NCI-H2196 (cell line): ENCODE measurements around the gene HMX2.
"Not testable (repeated sequence)": the region's sequence is repeated elsewhere in the genome, so short reads cannot be mapped to it uniquely, and the experiment has no call there.

ENCODE experiments used
- DNase-seq: peaks from one replicate; lab custom pipeline; 2025; ENCODE audit not compliant: unreplicated experiment; lab: John Stamatoyannopoulos, UW

Gene HMX2

DNA sequence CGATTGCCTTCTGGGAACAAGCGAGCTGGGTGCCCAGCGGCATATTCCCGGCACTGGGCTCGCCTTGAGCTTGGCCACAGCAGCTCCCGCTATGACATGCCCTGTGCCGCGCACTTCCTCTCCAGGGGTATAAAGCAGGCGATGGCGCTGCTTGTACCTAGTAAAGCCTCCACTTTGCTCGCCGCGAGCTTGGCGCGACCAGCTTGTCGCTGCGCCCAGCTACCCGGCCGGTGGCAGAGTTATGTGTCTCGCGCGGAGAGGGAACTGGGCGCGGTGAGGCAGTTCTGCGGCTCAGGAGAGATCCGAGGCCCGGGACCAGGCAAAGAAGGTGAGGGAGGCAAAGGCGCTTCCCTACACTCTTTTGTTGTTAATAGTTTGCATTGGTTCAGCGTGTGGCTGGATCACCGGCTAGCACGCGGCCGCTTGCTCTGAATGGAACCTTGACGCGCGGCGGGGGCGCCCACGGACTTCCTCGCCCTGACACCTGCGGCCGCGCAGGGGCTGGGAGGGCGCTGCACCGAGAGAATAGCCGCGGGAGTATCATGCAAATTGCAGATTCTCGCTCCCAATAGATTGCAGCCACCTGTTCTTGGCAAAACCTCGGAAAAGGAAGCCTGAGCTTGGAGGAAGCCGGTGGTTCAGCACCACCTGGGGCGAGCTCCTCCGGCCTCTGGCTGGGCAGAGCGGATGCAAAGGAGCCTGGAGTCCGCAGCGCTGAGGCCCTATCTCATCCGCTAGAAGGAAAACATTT is 3.2 kb downstream of the HMX2 start:
- no peak for DNase-seq

DNA sequence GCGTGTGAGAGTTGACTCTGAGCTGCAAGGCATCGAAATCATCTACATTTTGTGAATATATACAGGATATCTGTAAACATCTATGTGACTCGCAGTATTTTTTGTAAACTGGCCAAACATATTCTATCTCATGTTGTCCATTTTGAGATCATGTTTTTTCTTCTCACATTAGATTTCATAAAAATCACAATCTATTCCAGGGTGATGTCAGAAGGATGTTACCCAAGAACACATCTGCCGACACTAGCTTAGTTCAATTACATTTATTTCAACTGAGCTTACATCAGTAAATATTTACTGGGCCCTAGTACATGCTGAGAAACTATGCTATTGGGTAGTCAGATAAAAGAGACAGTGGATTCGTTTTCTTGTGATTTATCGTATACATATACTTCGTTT is 3.8 kb downstream of the HMX2 start:
- DNase-seq = no peak

DNA sequence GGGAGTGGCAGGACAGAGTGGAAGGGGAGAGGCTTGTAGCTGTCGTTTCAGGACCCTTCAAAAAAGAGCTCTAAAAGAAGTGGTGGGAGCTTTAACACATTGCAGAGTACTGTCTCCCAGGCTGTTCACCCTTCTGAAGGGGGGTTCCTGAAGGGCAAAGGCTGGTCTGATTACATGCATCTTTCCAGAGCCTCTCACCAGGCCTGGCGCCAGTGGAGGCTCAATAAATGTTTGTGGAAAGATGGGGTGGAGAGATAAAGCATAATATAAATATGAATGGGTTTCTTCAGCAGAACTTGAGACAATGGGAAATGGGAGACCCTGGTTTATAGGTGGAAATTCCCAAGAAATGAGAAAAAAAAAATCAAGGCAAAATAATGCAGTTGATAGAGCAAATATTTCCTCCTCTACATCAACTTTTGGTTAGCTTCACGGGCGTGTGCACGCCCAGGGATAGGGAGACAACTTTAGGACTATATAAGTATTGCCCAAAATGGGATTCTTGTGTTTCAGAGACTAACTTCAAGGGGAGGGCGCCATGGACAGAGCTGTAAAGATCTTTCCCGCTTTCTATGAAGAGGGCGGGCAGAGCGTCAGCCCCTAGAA is 5.7 kb downstream of the HMX2 start:
- no peak for DNase-seq

DNA sequence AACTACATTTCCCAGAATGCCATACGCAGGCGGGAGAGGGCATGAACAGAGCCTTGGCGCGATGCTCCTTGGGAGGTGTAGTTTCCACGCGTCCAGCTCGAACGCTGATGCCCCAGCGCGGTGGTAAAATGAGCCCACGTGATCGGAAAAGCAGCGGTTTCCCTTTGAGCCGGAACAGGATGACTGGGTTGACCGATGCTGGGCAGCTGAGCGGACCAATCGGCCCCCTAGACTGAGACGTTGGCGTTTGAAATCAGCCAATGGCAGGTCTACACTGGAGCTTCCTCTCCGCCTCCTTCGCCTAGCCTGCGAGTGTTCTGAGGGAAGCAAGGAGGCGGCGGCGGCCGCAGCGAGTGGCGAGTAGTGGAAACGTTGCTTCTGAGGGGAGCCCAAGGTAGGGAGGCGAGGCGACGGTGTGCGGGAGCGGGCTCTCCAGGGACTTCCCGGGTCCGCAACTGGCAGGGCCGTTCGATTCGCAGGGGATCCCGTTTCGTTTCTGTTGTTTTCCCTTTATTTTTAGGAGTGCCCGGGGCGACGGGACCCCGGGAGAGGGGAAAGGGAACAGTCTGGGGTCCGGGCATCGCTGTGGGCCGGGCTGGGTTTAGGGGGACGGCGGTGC is 6.3 kb downstream of the HMX2 start, which contains the start of gene BUB3:
Gene BUB3 (plus strand): TSS at position 311 of the 619 bp plus-strand sequence. CDS start 516 bp downstream, outside the sequence.
- peak; percentile 94 for DNase-seq

- peak; percentile 17 for DNase-seq
Measured at GRCh38 chr10:123154711-123155505, 7.0 kb downstream of the HMX2 start.

DNA sequence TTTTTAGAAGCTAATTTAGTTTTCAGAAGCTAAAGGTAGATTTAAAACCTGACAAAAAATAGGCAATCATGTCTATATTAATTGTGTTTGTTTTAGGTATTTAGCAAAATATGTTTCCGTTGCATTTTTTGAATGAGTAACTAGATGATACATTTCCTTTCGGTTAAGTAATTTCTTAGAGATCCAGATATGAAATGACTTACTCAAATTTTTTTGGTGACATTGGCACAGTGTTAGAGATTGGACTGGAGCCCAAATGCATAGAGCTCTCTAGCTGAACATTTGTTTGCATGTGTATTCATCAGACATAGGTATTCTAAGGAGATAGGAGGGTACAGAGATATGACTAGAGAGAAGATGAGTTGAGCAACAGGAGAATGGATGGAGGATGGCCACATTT is 8.1 kb downstream of the HMX2 start:
- DNase-seq = no peak

DNA sequence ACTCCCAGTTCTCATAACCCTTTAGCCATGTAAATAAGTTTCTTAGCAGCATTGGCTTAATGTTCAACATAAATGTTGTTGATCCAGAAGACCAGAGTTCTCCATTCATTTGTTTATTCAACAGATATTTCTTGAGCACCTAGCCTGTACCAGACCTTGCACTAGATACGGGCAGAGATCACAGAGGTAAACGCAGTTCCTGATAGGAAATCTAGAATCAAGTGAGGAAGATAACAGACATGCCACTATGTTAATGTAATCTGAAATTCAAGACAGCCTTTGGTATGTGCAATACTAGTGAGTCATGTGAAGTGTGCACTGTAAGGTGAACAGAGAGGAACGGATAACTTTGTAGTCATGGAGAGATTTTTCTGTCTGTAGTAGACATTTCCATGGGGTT is 9.3 kb downstream of the HMX2 start:
- DNase-seq = no peak

- no peak for DNase-seq
Measured at GRCh38 chr10:123158682-123159081, 10.7 kb downstream of the HMX2 start.

GRCh38 chr10:123160311-123160980 is 12.5 kb downstream of the HMX2 start:
- no peak for DNase-seq

DNA sequence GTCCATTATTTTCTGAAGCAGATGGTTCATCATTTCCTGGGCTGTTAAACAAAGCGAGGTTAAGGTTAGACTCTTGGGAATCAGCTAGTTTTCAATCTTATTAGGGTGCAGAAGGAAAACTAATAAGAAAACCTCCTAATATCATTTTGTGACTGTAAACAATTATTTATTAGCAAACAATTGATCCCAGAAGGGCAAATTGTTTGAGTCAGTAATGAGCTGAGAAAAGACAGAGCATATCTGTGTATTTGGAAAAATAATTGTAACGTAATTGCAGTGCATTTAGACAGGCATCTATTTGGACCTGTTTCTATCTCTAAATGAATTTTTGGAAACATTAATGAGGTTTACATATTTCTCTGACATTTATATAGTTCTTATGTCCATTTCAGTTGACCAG is 16.4 kb downstream of the HMX2 start:
- no peak for DNase-seq

DNA sequence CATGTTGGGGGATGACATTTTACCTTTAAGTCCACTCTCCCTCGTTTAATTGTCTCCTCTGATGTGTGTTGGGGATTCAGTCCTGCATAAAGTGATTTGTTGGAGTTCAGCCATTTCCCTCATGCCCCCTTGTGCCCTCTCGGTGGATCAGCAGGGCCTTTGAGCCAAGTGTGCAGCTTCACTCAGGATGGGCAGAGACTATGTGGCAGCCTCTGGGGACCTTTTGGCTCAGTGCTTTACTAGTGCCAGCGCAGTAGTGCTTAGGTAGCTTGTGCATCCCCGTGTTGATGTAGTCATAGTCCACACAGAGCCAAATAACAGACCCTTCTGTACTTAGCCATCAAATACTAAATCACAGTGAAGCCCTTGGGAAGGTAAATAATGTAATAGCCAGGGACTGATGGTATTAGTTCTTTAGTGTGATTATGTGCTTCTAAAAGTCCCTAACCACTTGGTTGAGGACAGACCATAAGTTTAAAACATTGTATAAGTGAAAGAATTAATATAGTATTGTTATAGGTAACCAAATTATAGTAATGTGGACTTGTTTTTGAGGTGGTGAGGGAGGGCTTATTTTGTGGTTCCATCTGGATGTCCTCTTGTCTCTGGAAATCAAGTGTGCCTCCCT is 17.6 kb downstream of the HMX2 start:
- no peak for DNase-seq

DNA sequence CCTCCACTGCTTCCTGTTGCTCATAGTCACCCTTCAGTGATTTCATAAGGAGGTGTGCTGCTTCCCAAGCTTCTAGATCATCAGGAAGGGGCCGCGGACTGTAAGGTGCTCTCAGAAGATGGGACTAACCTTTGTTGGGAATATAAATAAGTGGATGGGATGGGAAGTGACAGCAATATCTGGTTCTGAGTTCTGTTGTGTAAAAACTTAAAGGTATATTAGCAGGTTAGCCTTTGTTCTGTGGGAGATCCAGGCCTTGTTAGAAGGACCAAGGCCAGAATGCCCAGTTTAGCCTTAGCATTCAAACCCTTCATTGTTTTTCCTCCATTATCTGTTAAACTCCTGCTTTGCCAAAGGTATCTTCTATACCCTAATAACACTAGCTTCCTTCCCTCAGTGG is 18.7 kb downstream of the HMX2 start:
- no peak for DNase-seq

DNA sequence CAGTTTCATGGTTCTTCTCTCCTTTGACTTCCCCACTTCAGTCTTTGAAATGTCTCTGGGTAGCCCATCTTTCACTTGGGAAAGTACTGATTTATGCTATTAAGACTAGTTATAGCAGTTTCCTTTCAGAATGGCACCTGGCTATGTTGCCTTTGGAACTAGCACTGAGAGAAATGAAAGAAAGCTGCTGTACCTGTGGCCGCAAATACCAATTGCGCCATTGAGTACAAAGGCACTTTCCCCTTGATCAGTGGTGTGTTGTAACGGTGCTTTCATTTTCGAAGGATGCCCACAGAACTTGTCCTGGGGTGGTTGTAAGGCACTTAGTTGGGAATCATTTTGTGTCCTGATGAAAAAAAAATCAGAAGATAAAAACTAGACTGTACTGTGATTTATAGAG is 23.0 kb downstream of the HMX2 start:
- no peak for DNase-seq

DNA sequence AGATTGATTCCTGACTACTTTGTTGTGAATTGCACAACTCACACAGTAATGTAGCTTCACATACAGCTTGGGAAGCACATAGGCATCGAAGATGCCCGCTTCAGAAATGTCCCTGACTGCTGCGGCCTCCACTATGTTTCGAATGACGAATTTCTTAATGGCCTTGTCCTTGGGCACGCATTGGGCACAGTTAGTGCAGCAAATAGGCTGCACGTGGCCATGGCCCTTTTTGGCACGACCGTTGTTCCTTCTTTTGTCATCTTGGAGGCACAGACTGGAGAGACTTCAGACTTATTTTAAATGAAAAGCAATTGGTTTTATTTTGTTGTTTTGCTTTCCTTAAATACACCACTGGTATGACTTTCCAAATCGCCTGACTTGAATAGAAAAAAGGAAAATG is 23.7 kb downstream of the HMX2 start:
- not testable (repeated sequence) for DNase-seq

DNA sequence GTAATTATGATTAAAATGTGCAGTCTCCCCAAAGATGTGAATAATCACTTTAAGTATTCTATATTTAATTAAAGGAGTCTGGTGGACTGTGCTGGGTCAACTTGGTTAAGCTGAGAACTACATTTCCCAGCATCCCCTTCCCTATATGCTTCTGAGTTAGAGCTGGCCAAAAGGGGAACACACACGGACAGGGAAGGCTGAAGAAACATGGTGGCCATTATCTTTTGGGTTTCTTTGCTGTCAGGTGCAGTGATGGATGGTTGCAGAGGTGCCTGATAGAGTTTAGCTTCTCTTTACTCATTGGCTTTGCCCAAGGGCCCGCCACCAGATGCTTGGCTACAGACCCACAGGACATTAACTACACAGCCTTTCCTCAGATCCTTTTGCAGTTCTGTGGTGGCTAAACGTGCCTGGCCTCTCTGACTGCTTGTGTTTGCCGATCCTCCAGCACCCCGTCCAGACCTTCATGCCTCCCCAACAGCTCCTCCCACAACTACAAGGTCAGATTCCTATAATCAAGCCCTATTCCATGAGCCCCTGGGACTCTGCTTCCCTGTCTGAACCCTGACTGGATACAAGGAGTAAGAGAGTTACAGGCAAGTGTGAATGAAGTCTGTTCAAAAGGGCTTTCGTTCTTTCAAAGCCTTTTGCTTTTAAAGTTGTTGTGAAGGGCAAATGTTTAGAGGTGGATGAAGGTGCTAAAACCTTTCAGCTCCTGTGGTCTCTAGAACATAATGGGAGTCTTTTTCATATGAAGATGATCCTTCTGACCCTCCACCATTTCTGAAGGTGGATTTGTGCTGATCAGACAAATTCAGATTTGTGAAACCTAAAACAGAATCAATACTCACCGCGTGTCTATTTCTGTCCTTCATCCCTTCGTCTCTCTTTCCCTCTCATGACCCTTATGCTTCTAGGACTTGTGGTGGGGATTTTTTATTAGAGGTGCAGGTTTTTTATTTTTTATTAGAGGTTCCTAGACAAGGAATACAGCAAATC is 27.8 kb downstream of the HMX2 start:
- DNase-seq = no peak

GRCh38 chr10:123178390-123178789 is 30.5 kb downstream of the HMX2 start:
- not testable (repeated sequence) for DNase-seq

DNA sequence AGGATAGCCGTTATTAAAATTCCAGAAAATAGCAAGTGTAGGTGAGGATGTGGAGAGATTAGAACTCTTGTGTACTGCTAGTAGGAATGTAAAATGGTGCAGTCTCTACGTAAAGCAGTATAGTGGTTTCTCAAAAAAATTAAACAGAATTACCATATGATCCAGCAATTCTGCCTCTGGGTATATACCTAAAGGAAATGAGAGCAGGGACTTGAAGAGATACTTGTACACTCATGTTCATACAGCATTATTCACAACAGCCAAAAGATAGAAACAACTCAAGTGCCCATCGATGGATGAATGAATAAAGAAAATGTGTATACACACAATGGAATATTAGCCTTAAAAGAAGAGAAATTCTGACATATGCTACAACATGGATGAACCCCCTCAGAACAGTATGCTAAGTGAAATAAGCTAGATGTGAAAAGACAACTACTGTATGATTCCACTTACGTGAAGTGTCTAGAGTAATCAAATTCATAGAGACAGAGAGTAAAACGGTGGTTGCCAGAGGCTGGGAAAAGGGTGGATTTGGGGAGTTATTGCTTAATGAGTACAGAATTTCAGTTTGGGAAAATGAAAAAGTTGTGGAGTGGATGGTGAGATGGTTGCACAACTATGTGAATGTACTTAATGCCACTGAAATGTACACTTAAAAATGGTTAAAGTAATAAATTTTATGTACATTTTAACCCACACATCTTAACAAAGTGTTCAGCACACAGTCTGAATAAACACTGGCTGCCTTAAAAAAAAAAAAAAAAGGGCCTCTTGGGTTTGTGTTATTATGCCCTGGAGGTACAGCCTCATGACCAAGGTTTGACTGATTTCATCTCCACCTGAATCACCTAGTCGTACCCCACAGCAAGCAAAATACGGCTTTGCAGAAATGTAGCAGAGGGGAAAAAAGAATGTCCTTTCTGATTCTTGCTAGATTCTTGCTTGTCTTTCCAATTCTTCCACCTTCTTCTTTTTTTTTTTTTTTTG is 32.5 kb downstream of the HMX2 start:
- DNase-seq = no peak

- DNase-seq = no peak
Measured at GRCh38 chr10:123183724-123184123, 35.8 kb downstream of the HMX2 start.
